Glutamatergic neuron (in vitro differentiated cells): Measurements from ENCODE around the gene CRTC3. TPM values are rescaled to one million over a fixed set of nuclear protein-coding genes. Genes with fewer than 3 reads are reported as not detected.

Experiments
- DNase-seq: peaks from one replicate; pipeline ENCODE4 v3.0.0; 2022
- H3K27ac Mint-ChIP-seq: one replicate; pipeline ENCODE4 v1.8.0; 2020; ENCODE audit warnings: mild to moderate bottlenecking, mixed read lengths, inconsistent platforms; ENCODE audit not compliant: unreplicated experiment
- H3K27me3 Mint-ChIP-seq: one replicate; pipeline ENCODE4 v1.8.0; 2020; ENCODE audit warnings: mild to moderate bottlenecking, moderate library complexity, mixed read lengths, inconsistent platforms; ENCODE audit not compliant: unreplicated experiment
- H3K36me3 Mint-ChIP-seq: one replicate; pipeline ENCODE4 v1.8.0; 2020; ENCODE audit warnings: mild to moderate bottlenecking, mixed read lengths, inconsistent platforms; ENCODE audit not compliant: unreplicated experiment
- H3K4me1 Mint-ChIP-seq: one replicate; pipeline ENCODE4 v1.8.0; 2020; ENCODE audit warnings: mild to moderate bottlenecking, low read depth, mixed read lengths, inconsistent platforms; ENCODE audit not compliant: unreplicated experiment
- H3K4me3 Mint-ChIP-seq: one replicate; pipeline ENCODE4 v1.8.0; 2020; ENCODE audit warnings: mild to moderate bottlenecking, mixed read lengths, inconsistent platforms; ENCODE audit not compliant: unreplicated experiment
- H3K9me3 Mint-ChIP-seq: one replicate; pipeline ENCODE4 v1.8.0; 2020; ENCODE audit warnings: mild to moderate bottlenecking, moderate library complexity, mixed read lengths, inconsistent platforms; ENCODE audit not compliant: unreplicated experiment
- total RNA-seq: library from RNA; stranded (reverse); fragmentation: NEBNext Ultra II Directional; extraction: Animal tissue kit (Norgen Biotek cat#: 25700); gene quantifications from one replicate; pipeline ENCODE4 v1.2.1, GENCODE V29; 2021; ENCODE audit not compliant: unreplicated experiment
- TF ChIP-seq, protein P1 (sequence below): fragments of 200-600 bp; sonication (generic); IDR thresholded peaks from one replicate; pipeline ENCODE4 v1.5.0; 2021; ENCODE audit not compliant: partially characterized antibody, unreplicated experiment

CRTC3 gene
- total RNA-seq, 1 donor from 2014 or later = 50.1 TPM

DNA sequence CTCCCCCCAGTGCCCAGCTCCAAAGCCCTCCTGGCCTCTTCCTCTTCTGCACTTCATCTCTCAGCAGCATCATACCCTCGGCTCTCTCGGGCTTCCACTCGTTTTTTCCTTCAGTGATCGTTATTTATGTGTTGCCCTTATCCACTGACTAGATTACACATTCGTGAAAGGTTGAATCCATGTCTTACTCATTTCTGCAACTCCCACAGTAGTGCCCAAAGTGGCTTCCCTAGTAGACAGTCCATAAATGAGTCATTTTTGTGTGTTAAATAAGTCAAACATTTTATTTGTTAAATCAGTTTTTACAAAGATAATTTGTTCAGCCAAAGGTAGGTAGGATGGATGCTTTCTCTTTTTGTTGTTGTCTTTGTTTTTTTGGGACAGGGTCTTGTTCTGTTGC, 87.4 kb downstream of the CRTC3 start:
- Mint-ChIP-seq H3K27me3 (no peaks in the 10 kb centered on the region), H3K4me1 (peaks cover 2% of the 10 kb centered on the region), H3K36me3 (peaks cover 4% of the 10 kb centered on the region), H3K4me3 (no peak overlapping the region), H3K27ac (no peak overlapping the region), H3K9me3 (no peaks in the 10 kb centered on the region)
- TF ChIP-seq, protein P1, sequence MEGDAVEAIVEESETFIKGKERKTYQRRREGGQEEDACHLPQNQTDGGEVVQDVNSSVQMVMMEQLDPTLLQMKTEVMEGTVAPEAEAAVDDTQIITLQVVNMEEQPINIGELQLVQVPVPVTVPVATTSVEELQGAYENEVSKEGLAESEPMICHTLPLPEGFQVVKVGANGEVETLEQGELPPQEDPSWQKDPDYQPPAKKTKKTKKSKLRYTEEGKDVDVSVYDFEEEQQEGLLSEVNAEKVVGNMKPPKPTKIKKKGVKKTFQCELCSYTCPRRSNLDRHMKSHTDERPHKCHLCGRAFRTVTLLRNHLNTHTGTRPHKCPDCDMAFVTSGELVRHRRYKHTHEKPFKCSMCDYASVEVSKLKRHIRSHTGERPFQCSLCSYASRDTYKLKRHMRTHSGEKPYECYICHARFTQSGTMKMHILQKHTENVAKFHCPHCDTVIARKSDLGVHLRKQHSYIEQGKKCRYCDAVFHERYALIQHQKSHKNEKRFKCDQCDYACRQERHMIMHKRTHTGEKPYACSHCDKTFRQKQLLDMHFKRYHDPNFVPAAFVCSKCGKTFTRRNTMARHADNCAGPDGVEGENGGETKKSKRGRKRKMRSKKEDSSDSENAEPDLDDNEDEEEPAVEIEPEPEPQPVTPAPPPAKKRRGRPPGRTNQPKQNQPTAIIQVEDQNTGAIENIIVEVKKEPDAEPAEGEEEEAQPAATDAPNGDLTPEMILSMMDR = no peak
- DNase-seq = no peak

DNA sequence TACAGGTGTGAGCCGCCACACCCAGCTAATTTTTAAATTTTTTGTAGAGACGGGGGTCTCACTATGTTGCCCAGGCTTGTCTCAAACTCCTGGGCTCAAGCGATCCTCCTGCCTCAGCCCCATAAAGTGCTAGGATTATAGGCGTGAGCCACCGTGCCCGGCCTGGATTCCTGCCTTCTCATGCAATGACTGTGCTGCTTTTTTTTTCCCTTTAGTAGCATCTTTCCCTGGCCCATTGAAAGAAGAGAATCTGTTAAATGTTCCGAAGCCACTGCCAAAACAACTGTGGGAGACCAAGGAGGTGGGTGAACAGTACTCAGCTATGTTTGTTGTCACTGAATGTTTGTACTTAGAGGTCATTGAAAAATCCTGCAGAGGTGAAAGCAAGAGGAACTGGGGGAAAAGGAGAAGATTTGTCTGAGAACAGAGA, 88.0 kb downstream of the CRTC3 start:
- Mint-ChIP-seq H3K27me3 (no peaks in the 10 kb centered on the region), H3K27ac (no peak overlapping the region), H3K4me3 (no peak overlapping the region), H3K36me3 (peaks cover 4% of the 10 kb centered on the region), H3K4me1 (peaks cover 2% of the 10 kb centered on the region), H3K9me3 (no peaks in the 10 kb centered on the region)
- no peak for DNase-seq
- TF ChIP-seq, protein P1 = no peak

DNA sequence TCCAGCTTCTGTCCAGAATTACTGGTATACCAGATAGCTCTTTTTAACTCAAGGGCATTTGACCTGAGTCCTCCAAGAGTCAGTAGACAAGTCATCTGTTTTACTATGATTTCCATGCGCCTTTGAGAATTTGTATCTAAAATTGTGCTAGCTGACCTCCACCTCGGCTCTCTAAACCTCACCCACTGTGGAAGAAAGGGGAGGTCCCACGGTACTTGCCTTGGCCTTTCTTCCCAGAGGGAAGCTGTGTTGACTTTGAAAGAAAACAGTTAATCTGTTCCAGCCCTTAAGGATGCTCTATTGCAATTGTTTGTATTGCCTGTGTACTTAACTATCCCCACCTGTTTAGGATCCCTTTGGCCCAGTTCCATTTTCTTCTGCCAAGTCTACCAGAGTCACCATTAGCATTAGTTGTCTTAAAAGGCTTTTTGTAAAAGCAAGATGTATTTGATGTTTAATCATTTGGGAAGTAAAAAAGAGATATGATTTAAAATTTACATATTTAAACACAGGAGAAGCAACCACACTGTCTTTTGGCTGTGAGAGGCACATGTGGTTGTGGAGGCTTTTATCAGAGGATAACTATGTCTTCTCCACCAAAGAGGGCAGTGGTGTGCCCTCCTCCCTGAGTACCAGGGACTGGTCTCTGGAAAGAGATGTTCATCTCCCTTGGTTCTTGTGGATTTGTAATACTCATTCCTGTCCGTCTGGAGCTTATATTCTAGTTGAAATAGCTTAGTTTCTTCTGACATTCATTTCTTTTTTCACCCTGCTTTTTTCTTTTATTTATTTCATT, 88.8 kb downstream of the CRTC3 start:
- TF ChIP-seq, protein P1 = no peak
- Mint-ChIP-seq H3K4me1 (peaks cover 2% of the 10 kb centered on the region), H3K27me3 (no peaks in the 10 kb centered on the region), H3K27ac (no peak overlapping the region), H3K4me3 (no peak overlapping the region), H3K36me3 (peaks cover 4% of the 10 kb centered on the region), H3K9me3 (no peaks in the 10 kb centered on the region)
- DNase-seq = no peak

DNA sequence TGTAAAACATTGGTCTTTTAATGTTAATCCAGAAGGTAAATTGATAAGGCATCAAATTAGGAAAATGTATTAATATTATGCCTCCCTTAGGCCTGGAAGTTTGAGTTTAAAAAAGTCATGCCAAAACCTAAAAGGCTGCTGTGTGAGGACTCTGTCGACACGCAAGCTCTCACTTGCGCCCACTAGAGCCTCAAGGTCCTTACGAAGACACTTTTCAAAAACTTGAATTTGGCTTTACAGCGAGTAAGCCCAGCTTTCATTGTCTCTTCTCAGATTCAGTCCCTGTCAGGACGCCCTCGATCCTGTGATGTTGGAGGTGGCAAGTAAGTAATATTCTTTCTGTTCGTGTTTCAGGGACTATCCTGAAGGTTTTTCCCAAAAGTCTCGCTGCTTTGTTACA, 89.7 kb downstream of the CRTC3 start:
- H3K4me1 Mint-ChIP-seq = peaks cover 2% of the 10 kb centered on the region
- no peaks in the 10 kb centered on the region for H3K9me3 Mint-ChIP-seq
- no peak overlapping the region for H3K27ac Mint-ChIP-seq
- TF ChIP-seq, protein P1 = no peak
- DNase-seq = no peak
- no peak overlapping the region for H3K4me3 Mint-ChIP-seq
- H3K36me3 Mint-ChIP-seq = peaks cover 4% of the 10 kb centered on the region
- H3K27me3 Mint-ChIP-seq = no peaks in the 10 kb centered on the region

DNA sequence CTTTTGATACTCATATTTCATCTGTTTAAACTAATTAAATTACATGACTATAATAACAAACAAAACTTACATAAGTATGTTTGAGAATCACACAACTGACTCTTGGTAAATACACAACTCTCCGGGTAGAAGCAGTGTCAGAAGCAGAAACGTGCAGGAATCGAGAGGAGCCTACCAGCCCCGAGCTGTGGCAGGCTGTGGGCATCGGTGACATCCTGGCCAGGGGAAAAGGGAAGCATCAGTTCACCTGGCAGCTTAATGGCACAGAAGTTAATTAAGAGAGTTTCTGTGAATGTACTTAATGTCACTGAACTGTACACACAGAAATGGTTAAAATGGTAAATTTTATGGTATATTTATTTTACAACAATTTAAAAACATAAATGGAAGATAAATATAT, 90.2 kb downstream of the CRTC3 start:
- peaks cover 4% of the 10 kb centered on the region for H3K36me3 Mint-ChIP-seq
- no peak overlapping the region for H3K4me3 Mint-ChIP-seq
- H3K27ac Mint-ChIP-seq = no peak overlapping the region
- TF ChIP-seq, protein P1 = no peak
- no peaks in the 10 kb centered on the region for H3K27me3 Mint-ChIP-seq
- H3K4me1 Mint-ChIP-seq = peaks cover 2% of the 10 kb centered on the region
- no peaks in the 10 kb centered on the region for H3K9me3 Mint-ChIP-seq
- no peak for DNase-seq
